DMS153 treated with DMSO at 0.1 percent for 48 hours (cell line): ENCODE measurements around the gene PICK1.
"Not testable (repeated sequence)": the region's sequence is repeated elsewhere in the genome, so short reads cannot be mapped to it uniquely, and the experiment has no call there.

Source experiments
- DNase-seq: peaks from one replicate; lab custom pipeline; 2025; ENCODE audit not compliant: unreplicated experiment; lab: John Stamatoyannopoulos, UW

PICK1 gene

DNA sequence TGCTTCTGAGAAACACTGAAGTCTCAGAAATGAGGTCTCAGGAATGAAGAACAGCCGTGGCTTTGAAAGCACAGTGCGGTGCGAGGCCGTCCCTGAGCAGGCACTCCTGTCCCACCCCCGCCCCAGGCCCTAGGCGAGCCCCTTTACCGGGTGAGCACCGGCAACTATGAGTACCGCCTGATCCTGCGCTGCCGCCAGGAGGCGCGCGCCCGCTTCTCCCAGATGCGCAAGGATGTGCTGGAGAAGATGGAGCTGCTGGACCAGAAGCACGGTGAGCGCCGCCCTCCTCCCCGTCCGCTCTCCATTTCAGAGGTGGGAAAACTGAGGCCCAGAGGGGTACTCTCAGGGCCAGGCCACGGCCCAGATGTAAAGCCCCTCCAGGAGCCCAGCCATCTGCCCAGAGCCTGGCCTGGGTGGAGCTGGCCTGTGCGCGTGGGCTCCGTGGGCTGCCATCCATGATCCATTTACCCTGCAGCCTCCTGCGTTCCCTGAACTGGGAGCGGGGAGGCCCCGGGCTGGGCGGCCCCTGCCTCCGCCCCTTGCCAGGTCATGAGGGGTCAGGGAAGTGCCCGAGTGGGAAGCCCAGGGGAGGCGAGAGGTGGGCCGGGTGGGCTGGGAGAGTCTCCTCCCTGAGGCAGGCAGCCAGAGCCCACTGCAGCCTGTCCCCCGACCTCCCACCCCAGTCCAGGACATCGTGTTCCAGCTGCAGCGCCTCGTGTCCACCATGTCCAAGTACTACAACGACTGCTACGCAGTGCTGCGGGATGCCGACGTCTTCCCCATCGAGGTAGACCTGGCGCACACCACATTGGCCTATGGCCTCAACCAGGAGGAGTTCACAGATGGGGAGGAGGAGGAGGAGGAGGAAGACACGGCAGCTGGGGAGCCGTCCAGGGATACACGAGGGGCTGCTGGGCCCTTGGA, 17.2 kb downstream of the PICK1 start:
- DNase-seq, result no peak

- DNase-seq, result no peak
Measured at GRCh38 chr22:38075105-38075825, 18.1 kb downstream of the PICK1 start.

DNA sequence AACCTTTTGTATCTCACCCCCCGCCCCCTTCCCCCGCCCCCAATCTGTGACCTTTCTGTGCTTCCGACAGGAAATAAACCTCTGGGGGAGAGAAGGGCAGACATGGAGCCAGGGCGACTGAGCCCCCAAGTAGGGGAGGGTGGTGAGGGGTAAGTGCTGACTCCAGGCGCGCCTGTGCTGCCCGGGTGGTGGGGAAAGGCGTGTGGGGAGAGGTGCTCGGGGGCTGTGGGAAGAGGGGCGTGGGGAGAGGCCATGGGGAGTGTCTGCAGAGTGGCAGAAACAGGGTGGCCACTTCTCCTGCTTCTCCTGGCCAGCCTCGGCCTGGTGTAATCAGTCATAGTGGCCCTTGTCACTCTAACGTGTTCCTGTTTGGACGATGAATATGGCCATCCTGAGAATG, 18.8 kb downstream of the PICK1 start:
- DNase-seq, result no peak

GRCh38 chr22:38077096-38077495, 19.9 kb downstream of the PICK1 start:
- DNase-seq, result no peak

DNA sequence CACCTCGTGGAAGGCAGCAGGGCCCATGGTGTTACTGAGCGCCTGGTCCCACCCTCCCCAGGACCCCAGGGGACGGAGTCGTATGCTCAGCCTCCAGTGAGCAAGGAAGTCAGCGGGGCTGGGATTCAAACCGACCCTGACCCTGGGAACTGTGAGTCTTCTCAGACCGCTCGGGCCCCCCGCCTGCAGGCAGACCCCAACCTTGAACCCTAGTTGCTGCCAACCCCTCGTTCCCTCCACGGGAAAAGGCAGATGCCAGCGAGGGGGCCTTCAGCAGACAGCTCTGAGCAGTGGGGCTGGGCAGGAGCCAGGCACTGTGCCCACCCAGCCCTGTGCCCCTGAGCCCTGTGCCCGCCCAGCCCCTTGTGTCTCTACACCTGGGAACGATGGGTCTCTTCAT, 20.4 kb downstream of the PICK1 start:
- DNase-seq, result no peak

- DNase-seq, result no peak
Measured at GRCh38 chr22:38078046-38078840, 21.0 kb downstream of the PICK1 start.

GRCh38 chr22:38079208-38079607, 22.0 kb downstream of the PICK1 start:
- not testable (repeated sequence) for DNase-seq

DNA sequence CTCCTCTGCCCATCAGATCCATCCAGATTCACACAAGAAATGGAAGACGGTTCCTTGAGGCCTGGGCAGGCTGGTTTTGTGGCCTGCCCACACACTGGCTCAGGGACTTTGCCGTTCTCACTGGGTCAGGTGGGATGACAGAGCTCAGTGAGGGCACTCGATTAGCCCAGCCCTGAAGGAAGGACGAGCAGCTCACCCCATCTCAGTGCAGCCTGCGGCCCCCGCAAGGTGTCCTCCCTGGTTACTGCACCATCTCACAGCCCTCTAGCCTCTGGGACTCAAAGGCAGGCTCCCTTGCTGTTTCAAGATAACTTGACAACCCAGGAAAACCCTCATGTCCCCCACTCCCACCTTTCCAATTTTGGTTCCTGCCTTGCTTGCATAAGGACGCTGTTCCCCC, 22.6 kb downstream of the PICK1 start:
- no peak for DNase-seq

DNA sequence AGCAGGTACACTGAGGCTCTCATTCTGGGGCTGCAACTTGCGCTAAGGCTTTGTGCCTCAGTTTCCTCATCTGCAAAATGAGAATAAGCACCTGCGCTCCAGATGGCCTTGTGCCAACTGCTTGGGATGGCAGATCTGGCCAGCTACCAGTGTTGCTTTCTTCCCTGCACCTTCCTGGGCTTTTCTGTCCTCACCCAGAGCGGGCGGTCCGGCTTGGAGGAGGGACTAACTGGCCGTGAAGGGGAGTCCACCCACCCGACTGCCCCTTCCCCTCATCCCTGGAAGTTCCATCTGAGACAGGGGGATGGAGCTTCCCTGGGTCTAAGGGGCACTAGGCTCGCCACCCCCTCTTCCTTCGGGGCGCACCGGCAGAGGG, 23.3 kb downstream of the PICK1 start:
- DNase-seq, result no peak

DNA sequence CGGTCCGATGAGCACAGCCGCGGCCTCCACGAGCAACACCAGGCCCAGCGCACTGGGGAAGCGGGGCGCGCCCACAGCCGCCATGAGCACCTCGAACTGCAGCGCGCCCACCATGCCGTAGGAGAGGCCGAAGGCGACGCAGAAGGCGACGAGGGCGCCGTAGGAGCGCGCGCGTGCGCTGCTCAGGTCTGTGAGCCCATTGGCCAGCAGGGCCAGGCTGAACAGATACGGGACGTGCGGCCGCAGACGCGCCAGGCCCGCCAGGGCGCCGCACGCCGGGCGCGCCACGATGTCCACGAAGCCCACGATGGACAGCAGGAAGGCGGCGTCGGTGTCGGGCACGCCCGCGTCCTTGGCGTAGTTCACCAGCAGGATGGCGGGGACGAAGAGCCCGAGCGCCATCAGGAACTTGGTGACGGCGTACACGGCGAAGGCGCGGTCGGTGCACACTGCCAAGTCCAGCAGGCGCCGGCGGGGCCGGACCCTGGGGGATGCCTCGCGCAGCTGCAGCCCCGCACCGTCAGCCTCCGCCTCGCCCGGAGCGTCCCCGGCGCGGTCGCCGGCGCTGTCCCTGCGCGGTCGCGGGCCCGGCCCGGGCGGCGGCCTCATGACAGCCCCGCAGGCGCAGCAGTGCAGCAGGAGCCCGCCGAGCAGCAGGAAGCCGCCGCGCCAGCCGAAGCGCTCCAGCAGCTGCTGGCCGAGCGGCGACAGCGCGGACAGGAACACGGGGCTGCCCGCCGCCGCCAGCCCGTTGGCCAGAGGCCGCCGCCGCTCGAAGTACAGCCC, 23.8 kb downstream of the PICK1 start:
- no peak for DNase-seq

GRCh38 chr22:38081636-38081940, 24.4 kb downstream of the PICK1 start:
- no peak for DNase-seq

GRCh38 chr22:38081941-38082828, 25.0 kb downstream of the PICK1 start:
- no peak for DNase-seq

DNA sequence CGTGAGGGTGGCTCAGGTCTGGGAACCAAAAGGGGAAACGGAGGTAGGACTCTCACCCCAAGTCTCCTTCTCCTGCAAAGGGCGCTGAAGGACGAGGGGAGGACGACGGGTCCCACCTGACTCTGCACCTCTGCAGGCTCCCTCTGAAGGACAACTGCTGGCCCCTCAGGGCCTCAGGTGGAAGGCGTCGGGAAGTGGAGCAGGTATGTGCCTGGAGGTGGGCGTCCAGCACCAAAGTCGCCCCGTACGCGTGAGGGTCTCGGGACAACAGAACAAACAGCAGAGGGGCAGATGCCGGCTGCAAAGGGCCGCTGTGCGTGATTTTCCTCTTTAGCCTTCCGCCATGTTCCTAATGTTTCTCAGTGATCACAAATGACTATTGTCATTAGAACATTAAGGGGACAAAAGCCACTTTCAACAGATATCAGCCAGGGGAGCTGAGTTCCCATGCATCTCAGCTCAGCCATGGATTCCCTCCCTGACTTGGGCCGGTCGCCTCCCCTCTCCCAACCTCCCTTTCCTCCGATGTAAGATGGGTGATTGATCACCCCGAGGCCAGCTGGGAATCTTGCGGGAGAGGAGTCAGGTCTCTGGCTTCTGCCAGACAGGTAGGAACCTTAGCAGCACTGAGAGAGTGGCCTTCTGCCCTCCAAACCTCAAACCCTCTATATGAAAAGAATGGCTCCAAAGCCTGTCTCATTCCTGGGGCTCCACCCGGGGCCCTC, 25.9 kb downstream of the PICK1 start:
- no peak for DNase-seq

DNA sequence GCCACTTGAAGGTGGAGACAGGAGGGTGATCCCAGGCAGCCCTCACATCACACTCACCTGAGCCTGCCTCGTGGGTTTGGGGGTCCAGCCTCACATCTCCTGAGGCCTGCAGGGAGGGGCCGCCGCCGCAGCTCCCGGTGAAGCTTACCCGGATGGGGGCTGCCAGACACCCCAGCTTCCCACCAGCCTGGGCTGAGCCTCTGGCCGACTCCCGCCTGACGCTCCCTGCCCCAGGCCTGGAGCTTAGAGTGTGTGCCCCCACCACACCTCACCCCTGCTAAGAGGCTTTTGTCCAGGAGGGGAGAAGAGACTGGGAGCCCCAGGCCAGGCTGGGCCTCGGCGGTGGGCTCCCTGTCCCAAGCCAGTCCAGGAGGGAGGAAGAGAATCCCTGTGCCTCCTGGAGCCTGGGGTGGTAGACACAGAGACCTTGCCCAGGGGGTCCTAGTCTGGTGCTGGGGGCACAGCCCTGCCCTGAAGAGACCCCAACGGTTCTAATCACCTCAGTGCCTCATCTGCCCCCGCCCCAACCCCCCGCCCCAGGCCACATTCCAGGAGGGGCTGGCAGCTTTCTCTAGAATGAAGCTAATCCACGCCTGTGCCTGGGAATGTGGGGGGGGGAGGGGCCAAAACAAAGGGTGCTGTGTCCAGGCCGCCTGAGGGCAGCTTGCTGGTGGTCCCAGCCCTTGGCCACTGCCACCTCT, 26.9 kb downstream of the PICK1 start, which contains the start of gene SLC16A8:
Gene SLC16A8, minus strand, starts transcription at position 254 of the 701 bp plus-strand sequence. CDS start 1,311 bp downstream, outside the sequence.
- DNase-seq, result no peak

GRCh38 chr22:38085056-38085455, 27.9 kb downstream of the PICK1 start:
- DNase-seq, result no peak

- DNase-seq, result no peak
Measured at GRCh38 chr22:38085501-38085900, 28.3 kb downstream of the PICK1 start.

DNA sequence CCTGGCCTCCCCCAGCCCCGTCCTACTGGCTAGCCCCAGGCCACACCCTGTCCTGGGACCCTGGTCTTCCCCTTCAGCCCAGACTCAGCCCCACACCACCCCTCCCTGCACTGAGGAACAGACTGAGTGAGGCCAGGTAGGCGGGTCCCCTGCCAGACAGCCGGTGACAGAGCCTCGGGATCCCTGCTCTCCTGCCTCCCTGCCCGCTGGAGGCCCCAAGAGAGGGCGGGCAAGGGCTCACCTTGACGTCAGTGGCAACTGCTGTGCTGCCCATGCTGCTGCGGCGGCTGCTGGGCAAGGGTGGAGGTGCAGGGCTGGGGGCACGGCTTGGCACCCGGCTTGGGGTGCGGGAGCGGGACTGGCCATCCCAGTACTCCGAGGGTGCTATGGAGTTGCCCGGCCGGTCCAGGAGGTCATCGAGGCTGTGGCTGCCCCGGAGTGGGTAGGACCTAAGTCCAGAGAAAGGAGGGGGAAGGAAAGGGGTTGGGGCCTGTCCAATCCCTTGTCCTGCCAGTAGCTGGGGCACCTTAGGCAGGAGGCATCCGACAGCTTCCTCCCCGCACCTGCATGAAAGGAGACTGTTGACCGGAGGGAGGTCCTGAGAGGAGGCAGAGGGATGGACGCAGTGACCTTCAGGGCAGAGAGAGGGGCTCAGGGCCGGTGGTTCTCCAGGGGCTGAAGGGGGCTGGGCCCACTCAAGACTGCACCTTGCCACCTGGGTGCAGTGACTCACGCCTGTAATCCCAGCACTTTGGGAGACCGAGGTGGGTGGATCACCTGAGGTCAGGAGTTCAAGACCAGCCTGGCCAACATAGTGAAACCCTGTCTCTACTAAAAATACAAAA, 29.0 kb downstream of the PICK1 start:
- no peak for DNase-seq

DNA sequence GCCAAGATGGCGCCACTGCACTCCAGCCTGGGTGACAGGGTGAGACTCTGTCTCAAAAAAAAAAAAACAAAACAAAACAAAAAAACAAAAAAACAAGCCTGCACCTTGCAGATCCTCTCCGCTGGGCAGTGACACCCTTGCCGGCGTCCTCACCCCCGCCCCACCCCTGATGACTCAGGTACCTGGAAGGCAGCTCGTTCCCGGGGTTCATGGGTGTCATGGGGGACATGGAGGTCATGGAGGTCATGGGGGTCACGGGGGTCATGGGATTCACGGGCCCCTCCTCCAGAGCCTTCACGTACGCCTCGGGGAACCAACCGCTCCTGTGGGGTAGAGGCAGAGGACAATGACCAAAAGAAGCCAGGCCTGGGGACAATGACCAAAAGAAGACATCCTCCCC, 29.7 kb downstream of the PICK1 start:
- DNase-seq, result no peak
